SHP77 treated with DMSO at 0.1 percent for 48 hours (cell line): Measurements from ENCODE around the gene HTATIP2.
"Not testable (repeated sequence)": the region's sequence is repeated elsewhere in the genome, so short reads cannot be mapped to it uniquely, and the experiment has no call there.

ENCODE experiments used
- DNase-seq: peaks from one replicate; lab custom pipeline; 2025; lab: John Stamatoyannopoulos, UW

HTATIP2 gene

DNA sequence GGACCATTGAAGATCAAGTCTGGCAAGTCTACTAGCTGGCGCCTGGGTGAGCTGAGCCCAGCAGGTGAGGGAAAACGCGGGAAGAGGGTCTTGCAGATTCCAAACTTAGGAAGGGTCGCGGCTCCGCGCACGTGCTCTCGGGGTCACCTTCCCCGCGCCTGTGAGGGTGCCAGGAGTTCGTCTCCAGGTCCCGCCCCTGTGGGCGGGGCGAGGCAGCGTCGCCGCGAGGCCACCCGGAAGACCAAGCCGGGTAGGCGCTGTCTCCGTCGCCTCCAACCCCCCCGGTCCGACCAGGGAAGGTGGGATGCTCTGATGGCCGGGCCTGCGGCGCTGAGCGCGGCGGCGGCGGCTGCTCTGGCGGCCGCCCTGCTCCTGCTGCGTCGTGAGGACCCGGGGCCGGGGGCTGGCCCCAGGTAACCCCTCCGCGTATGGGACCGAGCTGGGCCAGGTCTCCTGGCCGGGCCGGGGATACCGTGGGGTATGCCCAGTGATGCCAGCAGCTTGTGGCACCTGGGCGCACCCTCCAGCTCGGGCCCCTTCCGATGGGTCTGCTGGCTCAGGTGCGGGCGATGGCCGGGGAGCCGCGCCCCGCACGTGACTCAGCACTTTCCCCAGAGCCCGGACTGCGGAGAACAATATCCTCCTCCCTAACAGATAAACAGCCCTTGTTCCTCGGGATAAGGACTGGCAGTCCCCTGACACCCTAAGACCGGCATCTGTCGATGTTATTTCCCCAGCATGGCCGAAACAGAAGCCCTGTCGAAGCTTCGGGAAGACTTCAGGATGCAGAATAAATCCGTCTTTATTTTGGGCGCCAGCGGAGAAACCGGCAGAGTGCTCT, at the start of gene HTATIP2:
Gene HTATIP2 (plus strand): TSS at position 215 of the 841 bp plus-strand sequence. CDS start 524 bp downstream, at position 739.
- no peak for DNase-seq

DNA sequence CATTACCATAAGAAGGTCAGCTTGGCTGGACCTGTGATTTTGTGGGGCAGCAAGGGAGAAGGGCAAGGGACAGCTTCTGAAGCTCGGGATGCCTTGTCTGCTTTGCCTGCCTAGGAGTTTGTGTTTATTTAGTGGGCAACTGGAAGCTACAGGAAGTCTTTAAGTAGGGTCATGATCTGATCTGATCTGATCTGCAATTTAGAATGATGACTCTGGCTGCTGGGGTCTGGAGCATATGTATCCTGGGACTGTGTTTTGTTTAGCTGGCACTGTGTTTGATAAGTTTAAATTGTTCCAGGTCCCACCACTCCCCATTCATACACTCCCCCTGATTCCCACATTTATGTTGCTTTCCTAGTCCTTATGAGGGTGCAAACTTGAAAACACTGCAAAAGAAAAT, 47.7 kb upstream of the HTATIP2 start:
- no peak for DNase-seq

DNA sequence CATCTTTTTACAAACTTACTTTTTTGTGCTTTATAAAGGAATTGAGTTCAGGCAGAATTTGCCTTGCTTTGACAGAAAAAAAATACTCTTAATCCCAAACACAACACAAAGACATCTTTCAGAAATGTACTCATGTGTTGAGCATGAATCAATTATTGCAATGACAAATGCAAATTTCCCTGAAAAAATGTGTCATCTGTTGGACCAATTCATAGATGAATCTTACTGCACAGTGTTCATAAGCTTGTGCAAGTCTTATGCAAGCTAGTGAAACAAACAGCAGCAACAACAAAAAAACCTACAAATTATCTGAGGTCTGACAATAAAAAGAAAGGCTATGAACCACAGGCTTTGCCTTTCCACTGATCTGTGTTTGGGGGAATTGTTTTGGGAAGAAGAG, 42.3 kb upstream of the HTATIP2 start:
- DNase-seq, result no peak

DNA sequence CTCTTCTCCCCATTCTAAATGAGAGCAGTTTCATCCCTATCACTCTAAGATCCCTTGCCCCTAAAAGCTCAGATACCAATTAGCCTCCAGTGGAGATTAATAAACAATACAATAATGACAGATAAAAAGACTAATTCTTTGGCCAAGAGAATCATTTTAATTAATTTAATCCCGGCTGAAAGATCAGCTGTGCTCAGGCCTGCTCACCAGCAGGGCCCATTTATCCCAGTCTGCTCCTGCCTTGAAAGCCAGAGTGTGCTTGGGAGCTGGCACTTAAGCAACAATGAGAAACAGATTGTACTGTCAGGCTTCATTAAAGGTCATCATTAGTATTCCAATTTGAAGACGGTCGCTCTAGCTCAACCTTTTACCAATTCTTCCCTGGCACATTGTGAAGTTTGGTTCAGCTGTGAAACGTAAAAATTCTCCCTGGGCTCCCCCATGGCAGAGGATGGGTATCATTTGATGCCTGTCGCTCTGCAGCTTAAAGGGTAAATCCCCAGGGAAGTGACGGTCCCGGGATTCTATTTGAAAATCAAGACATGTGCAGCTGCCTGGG, 36.1 kb upstream of the HTATIP2 start:
- no peak for DNase-seq

DNA sequence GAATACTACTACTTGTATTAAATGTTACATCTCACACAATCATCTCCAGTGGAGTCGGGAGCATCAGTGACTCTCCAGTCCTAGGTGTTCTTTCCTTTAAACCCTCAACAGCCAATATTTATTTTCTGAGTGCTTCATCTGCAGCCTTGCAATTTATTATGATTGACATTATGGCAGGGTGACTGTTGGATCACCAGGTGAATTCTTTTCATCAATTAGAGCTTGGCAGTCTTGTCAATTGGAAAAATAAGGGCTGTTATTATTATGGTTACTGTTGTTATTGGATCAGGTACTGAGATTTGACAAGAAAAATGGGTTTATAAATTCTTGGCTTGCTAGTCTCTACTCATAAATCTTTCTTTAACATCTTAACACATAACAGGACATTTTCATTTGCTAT, 27.5 kb upstream of the HTATIP2 start:
- no peak for DNase-seq

DNA sequence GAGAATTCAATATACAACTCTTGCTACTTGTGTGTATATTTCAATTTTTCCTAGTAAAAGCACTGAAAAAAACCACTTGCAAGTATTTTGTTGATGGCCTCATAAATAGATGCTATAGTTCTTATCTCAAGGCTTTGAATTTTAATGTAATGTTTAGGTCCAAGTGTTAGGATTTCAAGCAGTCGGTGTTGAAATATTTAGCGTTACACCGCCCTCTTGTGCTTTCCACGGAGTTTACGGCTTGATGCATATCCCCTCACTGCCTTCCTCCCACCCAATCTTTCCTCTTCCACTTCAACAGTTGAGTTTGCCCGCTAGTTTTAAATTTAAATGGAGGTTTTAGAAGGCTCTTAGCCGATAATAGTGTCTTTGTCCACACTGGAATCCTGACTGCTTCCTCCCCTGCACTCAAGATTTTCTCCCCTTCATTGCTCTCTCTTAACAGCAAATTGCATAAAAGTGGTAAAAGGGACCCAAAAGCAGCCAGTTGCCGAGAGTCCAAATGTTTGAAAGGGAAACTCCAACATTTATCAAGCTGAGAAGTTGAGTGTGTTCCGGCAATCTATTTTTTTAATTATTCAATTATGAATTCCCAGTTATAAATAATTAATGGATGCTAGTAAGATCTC, 25.9 kb upstream of the HTATIP2 start:
- DNase-seq, result peak; percentile 20

DNA sequence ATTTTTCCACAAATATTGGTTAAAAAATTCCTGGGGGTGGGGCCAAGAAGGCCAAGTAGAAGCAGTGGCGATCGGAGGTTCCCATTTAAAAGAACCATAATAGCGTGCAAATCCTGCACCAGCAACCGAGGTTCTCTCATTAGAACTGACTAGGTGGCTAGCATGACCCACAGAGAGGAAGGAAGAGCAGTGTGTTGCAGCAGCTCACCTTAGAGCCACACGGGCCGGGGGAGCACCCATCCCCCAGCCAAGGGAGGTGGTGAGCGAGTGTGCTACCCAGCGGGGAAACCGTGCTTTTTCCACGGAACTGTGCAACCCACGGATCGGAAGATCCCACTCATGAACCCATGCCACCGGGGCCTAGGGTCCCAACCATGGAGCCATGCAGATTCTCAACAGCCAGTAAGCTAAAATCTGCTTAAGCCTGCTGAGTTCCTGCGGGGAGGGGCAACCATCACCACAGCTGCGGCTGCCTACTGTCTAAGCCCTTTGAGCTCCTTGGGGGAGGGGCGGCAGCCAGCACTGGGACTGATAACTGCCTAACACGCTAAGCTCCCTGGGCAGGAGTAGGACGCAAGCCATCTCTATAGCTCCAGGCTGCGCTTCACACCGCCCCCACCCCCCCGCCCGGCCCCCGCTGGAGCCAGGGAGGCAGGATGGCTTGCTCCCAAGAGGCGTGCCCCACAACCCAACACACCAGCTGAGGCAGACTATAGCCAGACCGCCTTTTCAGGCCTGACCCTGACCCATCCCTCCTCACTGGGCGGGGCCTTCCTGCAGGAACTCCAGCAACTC, 21.0 kb upstream of the HTATIP2 start:
- DNase-seq, result no peak

DNA sequence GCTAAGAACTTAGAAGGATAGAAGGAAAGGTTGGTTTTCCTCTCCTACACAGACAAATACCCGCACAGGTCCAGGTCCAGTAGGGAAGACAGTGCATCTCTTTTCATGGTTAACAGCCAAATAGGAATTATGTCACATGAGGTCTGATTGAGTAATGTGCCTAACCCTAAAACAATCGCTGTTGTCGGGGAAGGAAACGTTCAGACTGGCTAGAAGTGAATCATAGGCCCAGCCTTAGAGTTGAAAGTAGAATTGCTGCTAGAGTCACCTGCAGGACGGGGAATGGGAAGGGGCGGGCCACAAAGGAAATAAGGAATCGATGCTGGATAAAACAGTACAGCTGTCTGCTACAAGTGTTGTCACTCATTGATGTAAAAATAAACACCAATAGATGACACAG, 12.4 kb upstream of the HTATIP2 start:
- no peak for DNase-seq

DNA sequence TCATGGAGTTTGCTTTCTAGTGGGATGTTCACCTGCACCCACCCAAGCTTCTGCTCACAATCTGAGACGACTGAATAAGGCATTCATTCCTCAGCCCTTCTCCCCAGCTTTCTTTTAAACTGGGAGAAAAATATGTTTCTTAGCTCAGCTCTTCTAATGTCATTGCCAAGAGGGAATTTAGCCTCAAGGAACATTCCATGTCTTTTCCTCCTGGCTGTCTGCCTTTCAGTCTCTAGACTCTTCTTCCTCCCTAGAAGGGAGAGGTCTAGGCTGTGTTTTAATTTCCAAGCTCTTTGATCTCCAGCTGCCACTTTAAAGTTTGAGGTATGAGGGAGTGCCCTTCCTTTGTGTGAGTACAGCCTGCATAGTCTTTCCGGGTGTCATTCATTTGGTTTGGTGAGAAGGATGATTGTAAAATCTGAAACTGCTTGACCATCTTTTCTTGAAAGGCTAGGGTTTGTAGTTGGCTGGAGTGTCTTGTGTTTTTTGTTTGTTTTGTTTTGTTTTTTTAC, 11.7 kb upstream of the HTATIP2 start:
- no peak for DNase-seq

DNA sequence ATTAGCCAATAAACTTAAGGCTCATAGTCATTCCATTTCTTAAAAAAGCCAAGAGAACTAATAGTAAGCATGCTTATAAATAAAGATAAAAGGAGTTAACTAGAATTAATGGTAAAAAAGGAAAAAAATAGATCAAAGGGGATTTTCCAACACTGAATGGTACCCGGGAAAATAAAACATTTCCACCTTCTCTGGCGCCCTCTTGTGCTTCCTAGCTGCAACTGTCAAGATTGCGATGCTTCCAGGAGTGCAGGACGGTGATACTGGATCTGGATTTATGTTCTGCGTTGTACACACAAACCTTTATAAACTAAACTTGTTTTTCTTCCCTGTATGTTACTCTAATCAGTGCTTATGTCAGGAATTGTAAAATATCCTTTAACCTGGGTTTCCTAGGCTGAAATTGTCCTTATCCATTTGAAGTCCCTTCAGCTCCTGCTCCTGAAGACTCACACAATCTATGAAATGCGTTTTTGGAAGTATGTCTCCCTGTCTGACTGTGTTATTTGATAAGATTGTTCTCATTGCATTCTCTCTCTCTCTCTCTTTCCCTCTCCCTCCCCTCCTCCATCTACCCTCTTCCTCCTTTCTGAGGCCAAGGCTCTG, 9.6 kb upstream of the HTATIP2 start:
- DNase-seq, result no peak

DNA sequence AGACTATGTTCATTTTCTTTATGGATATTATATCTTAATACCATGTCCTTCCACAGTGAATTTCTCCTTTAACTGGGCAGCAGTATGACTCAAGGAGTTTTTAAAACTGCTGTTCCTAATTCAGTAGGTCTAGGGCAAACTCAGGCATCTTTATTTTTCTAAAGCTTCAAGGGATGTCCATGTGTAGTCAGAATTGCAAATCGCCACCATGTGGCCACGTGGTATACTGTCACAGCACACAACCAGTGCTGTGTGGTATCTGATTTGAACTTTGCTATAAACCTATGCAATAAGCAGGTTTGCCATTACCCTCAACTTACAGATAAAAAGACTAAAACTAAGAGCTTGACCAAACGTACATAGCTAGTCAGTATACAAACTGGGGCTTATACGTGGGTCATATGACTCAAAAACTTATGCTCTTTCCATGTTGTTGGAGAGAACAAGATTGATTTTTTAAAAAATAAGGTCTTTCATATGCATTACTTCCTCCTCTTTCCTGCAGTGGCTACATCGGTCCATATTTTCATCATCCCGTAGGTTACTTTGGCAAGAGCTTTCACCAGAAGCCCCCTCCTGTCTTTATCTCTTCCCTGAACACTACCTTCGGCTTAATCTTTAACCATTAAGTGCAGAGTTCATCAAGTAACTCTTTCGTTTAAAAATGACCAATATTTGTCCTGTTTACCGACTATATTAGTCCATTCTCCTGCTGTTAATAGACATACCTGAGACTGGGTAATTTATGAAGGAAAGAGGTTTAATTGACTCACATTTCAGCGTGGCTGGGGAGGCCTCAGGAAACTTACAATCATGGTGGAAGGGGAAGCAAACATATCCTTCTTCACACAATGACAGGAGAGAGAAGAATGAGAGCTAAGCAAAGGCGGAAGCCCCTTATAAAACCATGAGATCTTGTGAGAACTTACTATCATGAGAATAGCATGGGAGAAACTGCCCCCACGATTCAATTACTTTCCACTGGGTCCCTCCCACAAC, 8.0 kb upstream of the HTATIP2 start:
- no peak for DNase-seq

DNA sequence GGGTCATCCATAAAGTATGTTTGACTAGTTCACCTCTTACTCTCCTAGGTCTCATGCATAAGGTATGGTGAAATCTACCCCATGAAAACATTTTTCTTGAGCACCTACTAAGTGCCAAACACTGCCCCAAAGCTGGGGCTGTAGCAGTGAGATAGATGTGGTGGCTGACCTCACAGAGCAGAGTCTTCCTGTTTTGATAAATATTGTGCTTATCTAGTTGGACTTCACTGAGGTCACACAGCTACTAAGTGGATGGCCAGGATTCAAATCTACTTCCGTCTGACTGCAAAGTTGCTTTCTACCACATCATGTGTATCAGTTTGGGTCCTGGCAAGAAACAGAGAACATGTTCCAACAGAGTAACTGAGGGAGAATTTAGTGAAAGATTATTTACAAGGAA, 6.4 kb upstream of the HTATIP2 start:
- DNase-seq, result no peak

DNA sequence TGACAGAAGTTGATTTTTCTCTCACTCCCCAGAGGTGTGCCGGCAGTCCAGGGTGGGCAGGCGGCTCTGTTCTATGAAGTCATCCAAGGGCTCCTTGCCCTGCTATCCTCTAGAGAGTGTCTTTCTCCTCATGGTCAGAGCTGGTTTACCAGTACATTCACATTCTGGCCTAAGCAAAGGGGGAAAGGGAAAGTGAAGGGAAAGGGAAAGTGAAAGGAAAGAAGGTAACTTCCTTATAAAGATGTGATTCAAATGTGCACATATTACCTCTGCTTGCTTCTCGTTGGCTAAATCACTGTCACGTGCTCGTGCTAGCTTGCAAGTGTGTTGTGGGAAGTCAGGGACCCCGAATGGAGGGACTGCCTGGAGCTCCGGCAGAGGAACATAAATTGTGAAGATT, 2.9 kb upstream of the HTATIP2 start:
- no peak for DNase-seq

DNA sequence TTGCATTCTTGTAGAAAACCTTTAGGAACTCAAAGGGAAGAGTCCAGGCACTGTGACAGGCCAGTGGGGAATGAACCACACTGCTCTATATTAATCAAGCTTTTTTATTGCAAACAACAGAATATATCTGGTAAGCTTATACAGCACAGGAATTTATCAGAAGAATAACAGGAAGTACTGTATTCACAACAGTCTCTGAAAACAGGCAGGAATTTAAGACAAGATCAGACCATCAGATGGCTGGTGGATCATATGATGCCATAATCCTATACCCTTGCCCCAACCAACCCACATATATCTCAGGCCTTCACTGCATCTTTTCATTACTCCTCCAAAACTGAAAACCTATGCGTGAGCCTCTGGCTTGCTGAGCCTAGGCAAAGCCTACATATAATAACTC, 1.0 kb upstream of the HTATIP2 start:
- no peak for DNase-seq

DNA sequence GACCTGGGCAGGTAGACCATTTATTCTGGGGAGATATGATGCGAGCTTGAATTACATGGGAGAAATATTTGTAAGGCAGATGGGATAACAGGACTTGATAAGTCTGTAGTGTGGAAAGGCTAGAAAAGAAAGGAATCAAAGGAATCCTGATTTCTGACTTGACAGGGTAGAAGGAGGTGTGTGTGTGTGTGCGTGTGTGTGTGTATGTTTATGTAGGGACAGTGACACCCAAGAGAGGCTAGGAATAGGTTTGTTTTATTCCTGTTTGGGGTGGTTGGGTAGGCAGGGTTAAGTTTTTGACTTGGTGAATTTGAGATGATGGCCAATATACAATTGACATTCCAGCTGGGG, 390 bp upstream of the HTATIP2 start:
- DNase-seq, result no peak

DNA sequence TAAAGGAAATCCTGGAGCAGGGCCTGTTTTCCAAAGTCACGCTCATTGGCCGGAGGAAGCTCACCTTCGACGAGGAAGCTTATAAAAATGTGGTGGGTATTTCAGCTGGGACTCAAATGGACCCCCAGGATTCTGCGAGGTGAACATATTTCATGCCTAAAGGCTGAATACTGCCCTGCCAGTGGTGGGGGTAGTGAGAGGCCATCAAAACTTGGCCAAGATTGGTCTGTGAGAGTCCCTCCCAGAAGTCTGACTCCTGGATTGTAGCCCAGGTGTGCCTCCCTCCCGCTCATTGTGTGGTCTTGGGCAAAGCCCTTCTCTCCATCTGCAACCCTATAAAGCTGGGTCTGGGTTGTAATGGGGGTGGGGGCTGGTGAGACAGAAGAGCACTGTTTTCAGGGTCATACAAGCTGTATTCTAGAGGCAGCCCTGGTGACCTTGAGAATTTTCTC, 853 bp downstream of the HTATIP2 start:
- no peak for DNase-seq

DNA sequence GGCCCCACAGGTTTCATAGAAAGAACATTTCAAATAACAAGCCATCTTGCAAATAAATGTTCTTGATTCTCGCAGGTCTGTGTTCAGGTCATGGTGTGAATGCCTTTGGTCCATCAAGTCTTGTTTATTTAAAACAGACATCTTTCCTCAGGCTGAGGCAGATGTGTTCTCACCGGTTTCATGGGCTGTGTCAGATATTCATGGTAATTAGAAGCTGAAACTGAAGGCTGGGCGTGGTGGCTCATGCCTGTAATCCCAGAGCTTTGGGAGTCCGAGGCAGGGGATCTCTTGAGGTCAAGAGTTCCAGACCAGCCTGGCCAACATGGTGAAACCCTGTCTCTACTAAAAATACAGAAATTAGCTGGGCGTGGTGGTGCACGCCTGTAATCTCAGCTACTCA, 2.0 kb downstream of the HTATIP2 start:
- not testable (repeated sequence) for DNase-seq

DNA sequence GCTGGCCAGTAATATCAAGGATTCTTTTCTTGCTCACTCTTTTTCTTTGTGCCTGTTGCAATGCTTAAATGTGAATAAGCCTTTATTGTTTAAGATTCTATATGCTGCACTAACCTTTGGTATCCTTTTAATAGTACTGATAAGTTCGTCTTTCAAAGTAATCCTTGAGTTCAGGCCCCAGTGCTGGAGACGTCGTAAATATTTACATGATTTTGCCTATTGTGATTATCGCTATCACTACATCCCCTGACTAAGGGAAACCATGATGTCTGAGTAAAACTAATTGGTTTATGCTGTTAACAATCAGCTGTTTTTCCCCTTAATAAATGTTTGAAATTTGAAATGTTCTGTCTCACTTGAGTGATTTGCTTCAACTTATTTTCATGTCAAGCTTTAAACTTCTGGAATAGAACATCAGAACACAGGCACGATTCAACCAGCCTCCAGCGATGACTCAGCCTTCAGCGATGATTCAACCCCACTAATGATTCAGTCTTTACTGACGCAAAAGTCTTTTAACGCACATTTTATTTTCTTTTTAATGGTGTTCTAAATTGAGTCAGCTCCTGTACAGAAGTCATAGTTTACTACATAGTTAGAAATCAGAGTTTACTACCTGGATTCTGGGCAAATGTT, 3.9 kb downstream of the HTATIP2 start:
- DNase-seq, result no peak

DNA sequence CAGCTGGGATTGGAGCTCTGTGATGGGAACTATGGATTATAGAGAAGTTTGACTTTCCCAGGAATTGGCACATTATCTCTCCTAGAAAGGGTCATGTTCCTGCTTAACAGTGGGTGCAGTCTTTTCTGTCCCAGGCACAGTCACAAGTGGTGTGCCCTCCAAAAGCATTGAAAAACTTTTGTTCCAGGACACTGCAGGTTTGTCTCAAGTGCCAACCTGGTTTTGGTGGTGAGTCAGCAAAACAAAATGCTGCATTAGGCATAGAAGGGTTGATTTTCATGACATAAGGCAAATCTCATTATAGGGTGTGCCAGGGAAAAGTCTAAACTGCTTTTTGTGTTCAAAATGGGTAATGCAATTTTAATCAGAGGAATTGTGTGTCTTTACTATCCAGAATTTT, 4.9 kb downstream of the HTATIP2 start:
- no peak for DNase-seq

DNA sequence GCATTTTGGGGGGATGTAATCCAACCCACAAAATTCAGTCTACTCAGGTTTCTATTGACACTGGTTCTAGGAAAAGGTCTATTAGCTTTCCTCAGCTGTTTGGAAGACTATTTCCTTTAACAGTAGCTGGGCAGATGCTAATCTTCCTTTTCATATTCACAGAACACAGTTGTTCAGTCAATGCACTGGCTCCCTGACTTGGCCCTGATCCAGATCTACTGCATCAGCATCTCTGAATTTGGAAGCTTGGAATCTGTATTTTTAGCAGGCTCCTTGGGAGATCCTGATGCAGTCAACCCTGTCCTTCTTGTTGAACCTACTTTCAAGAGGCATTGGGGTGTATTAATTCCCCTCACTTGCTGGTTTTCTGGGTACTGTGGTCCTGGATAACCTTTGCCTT, 6.3 kb downstream of the HTATIP2 start:
- no peak for DNase-seq
